ENCODE data around the gene NAB2. TPM values are rescaled to one million over a fixed set of nuclear protein-coding genes. Genes with fewer than 3 reads are reported as not detected.

Gene NAB2
- total RNA-seq, 2 donors from 2014 or later, result 4.0 to 5.0 TPM

GRCh38 chr12:57130941-57131340 lies 42.0 kb downstream of the NAB2 start:
- Mint-ChIP-seq H3K27ac (peak overlapping the region; percentile 32), H3K36me3 (ENCODE audit: low read depth) (no peaks in the 10 kb centered on the region), H3K4me1 (peaks cover 7% of the 10 kb centered on the region), H3K4me3 (peak overlapping the region; percentile 50), H3K27me3 (no peaks in the 10 kb centered on the region)
- ATAC-seq (no peak), DNase-seq (no peak)
- H3K9me3 ChIP-seq (ENCODE audit: control insufficient read depth, low read length, poor library complexity, severe bottlenecking), result no peaks in the 10 kb centered on the region

- Mint-ChIP-seq H3K27ac (peak overlapping the region; percentile 72), H3K27me3 (no peaks in the 10 kb centered on the region), H3K36me3 (ENCODE audit: low read depth) (no peaks in the 10 kb centered on the region), H3K4me3 (no peak overlapping the region), H3K4me1 (peaks cover 7% of the 10 kb centered on the region)
- no peak for DNase-seq
- no peak for ATAC-seq
- H3K9me3 ChIP-seq (ENCODE audit: control insufficient read depth, low read length, poor library complexity, severe bottlenecking), result no peaks in the 10 kb centered on the region
Measured at GRCh38 chr12:57131896-57132744, 43.2 kb downstream of the NAB2 start.

- Mint-ChIP-seq H3K4me3 (no peak overlapping the region), H3K4me1 (peaks cover 7% of the 10 kb centered on the region), H3K27ac (no peak overlapping the region), H3K36me3 (ENCODE audit: low read depth) (no peaks in the 10 kb centered on the region), H3K27me3 (no peaks in the 10 kb centered on the region)
- no peak for DNase-seq
- ATAC-seq, result no peak
- H3K9me3 ChIP-seq (ENCODE audit: control insufficient read depth, low read length, poor library complexity, severe bottlenecking), result no peaks in the 10 kb centered on the region
Measured at GRCh38 chr12:57133013-57133569, 44.2 kb downstream of the NAB2 start.

GRCh38 chr12:57133916-57134315 lies 45.0 kb downstream of the NAB2 start:
- no peaks in the 10 kb centered on the region for H3K9me3 ChIP-seq (ENCODE audit: control insufficient read depth, low read length, poor library complexity, severe bottlenecking)
- DNase-seq, result no peak
- no peak overlapping the region for H3K27ac Mint-ChIP-seq
- peaks cover 7% of the 10 kb centered on the region for H3K4me1 Mint-ChIP-seq
- no peak for ATAC-seq
- H3K36me3 Mint-ChIP-seq (ENCODE audit: low read depth), result no peaks in the 10 kb centered on the region
- H3K4me3 Mint-ChIP-seq, result no peak overlapping the region
- no peaks in the 10 kb centered on the region for H3K27me3 Mint-ChIP-seq

- Mint-ChIP-seq H3K36me3 (ENCODE audit: low read depth) (peaks cover 3% of the 10 kb centered on the region), H3K4me1 (peaks cover 10% of the 10 kb centered on the region), H3K4me3 (no peak overlapping the region), H3K27me3 (peaks cover 5% of the 10 kb centered on the region), H3K27ac (no peak overlapping the region)
- ATAC-seq (no peak), DNase-seq (no peak)
- H3K9me3 ChIP-seq (ENCODE audit: control insufficient read depth, low read length, poor library complexity, severe bottlenecking), result no peaks in the 10 kb centered on the region
Measured at GRCh38 chr12:57134949-57135348, 46.0 kb downstream of the NAB2 start.

- H3K27me3 Mint-ChIP-seq, result peaks cover 5% of the 10 kb centered on the region
- peaks cover 10% of the 10 kb centered on the region for H3K4me1 Mint-ChIP-seq
- H3K9me3 ChIP-seq (ENCODE audit: control insufficient read depth, low read length, poor library complexity, severe bottlenecking), result no peaks in the 10 kb centered on the region
- ATAC-seq, result no peak
- peaks cover 3% of the 10 kb centered on the region for H3K36me3 Mint-ChIP-seq (ENCODE audit: low read depth)
- H3K27ac Mint-ChIP-seq, result no peak overlapping the region
- H3K4me3 Mint-ChIP-seq, result no peak overlapping the region
- no peak for DNase-seq
Measured at GRCh38 chr12:57135527-57136326, 46.8 kb downstream of the NAB2 start.

GRCh38 chr12:57138526-57139272 lies 49.8 kb downstream of the NAB2 start:
- H3K36me3 Mint-ChIP-seq (ENCODE audit: low read depth), result peaks cover 3% of the 10 kb centered on the region
- H3K9me3 ChIP-seq (ENCODE audit: control insufficient read depth, low read length, poor library complexity, severe bottlenecking), result no peaks in the 10 kb centered on the region
- H3K4me1 Mint-ChIP-seq, result peaks cover 5% of the 10 kb centered on the region
- no peak overlapping the region for H3K4me3 Mint-ChIP-seq
- DNase-seq (no peak), ATAC-seq (no peak)
- no peak overlapping the region for H3K27ac Mint-ChIP-seq
- peaks cover 5% of the 10 kb centered on the region for H3K27me3 Mint-ChIP-seq

GRCh38 chr12:57139796-57140649 lies 51.1 kb downstream of the NAB2 start:
- no peak for ATAC-seq
- H3K27ac Mint-ChIP-seq, result peak overlapping the region; percentile 74
- no peaks in the 10 kb centered on the region for H3K9me3 ChIP-seq (ENCODE audit: control insufficient read depth, low read length, poor library complexity, severe bottlenecking)
- DNase-seq, result no peak
- no peak overlapping the region for H3K4me3 Mint-ChIP-seq
- H3K4me1 Mint-ChIP-seq, result peaks cover 3% of the 10 kb centered on the region
- H3K36me3 Mint-ChIP-seq (ENCODE audit: low read depth), result peaks cover 3% of the 10 kb centered on the region
- H3K27me3 Mint-ChIP-seq, result peaks cover 5% of the 10 kb centered on the region

GRCh38 chr12:57141249-57141648 lies 52.3 kb downstream of the NAB2 start:
- peaks cover 3% of the 10 kb centered on the region for H3K4me1 Mint-ChIP-seq
- DNase-seq, result no peak
- H3K4me3 Mint-ChIP-seq, result no peak overlapping the region
- H3K36me3 Mint-ChIP-seq (ENCODE audit: low read depth), result peaks cover 3% of the 10 kb centered on the region
- H3K9me3 ChIP-seq (ENCODE audit: control insufficient read depth, low read length, poor library complexity, severe bottlenecking), result no peaks in the 10 kb centered on the region
- H3K27me3 Mint-ChIP-seq, result peaks cover 5% of the 10 kb centered on the region
- H3K27ac Mint-ChIP-seq, result no peak overlapping the region
- no peak for ATAC-seq

GRCh38 chr12:57142121-57142520 lies 53.2 kb downstream of the NAB2 start:
- H3K9me3 ChIP-seq (ENCODE audit: control insufficient read depth, low read length, poor library complexity, severe bottlenecking), result no peaks in the 10 kb centered on the region
- Mint-ChIP-seq H3K27me3 (peaks cover 5% of the 10 kb centered on the region), H3K4me3 (no peak overlapping the region), H3K27ac (no peak overlapping the region), H3K4me1 (peaks cover 3% of the 10 kb centered on the region), H3K36me3 (ENCODE audit: low read depth) (peaks cover 3% of the 10 kb centered on the region)
- DNase-seq, result no peak
- ATAC-seq, result no peak

GRCh38 chr12:57142727-57143126 lies 53.8 kb downstream of the NAB2 start:
- Mint-ChIP-seq H3K36me3 (ENCODE audit: low read depth) (peaks cover 3% of the 10 kb centered on the region), H3K27ac (no peak overlapping the region), H3K4me3 (no peak overlapping the region), H3K4me1 (peaks cover 3% of the 10 kb centered on the region), H3K27me3 (peaks cover 5% of the 10 kb centered on the region)
- ATAC-seq, result no peak
- no peaks in the 10 kb centered on the region for H3K9me3 ChIP-seq (ENCODE audit: control insufficient read depth, low read length, poor library complexity, severe bottlenecking)
- DNase-seq, result no peak

GRCh38 chr12:57143454-57143853 lies 54.5 kb downstream of the NAB2 start:
- Mint-ChIP-seq H3K27ac (no peak overlapping the region), H3K4me1 (peaks cover 3% of the 10 kb centered on the region), H3K27me3 (peaks cover 5% of the 10 kb centered on the region), H3K36me3 (ENCODE audit: low read depth) (peaks cover 3% of the 10 kb centered on the region), H3K4me3 (no peak overlapping the region)
- ATAC-seq (peak; percentile 35), DNase-seq (no peak)
- no peaks in the 10 kb centered on the region for H3K9me3 ChIP-seq (ENCODE audit: control insufficient read depth, low read length, poor library complexity, severe bottlenecking)

Measured in T-helper 17 cell (primary cell).